Measurements from ENCODE around the gene RBMS1.

Gene RBMS1

GRCh38 chr2:160417745-160418397, 75.7 kb downstream of the RBMS1 start:
- TF ChIP-seq CTCF (IDR thresholded peaks at IDR 0.05; ENCODE audit: control insufficient read depth, extremely low read depth, insufficient read depth), result no peak
- no peak overlapping the region for H3K4me3 ChIP-seq (ENCODE audit: low read depth, low read length)
- no peak for DNase-seq (ENCODE audit: low read depth)

- DNase-seq (ENCODE audit: low read depth), result no peak
- H3K4me3 ChIP-seq (ENCODE audit: low read depth, low read length), result no peak overlapping the region
- TF ChIP-seq CTCF (IDR thresholded peaks at IDR 0.05; ENCODE audit: control insufficient read depth, extremely low read depth, insufficient read depth), result no peak
Observed at GRCh38 chr2:160415991-160416390, 77.6 kb downstream of the RBMS1 start.

DNA sequence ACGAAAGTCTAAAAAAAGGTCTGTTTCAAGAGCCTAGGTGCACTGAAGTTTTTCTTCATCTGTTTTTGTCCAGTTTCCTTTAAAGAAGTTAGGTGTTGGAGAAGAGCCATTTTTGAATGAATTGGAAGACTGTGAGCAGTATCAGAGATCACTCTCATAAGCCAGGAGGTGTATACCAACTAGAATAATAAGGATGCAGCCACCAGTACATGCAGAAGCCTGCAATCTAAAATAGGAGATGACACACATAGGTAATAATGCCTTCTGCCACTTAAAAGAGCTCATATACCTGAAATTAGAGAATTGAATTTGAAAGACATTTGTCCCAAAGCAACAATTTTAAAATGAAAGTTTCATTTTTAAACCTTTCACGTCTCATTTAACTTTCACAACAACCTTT, 81.7 kb downstream of the RBMS1 start:
- H3K4me3 ChIP-seq (ENCODE audit: low read depth, low read length), result no peak overlapping the region
- no peak for DNase-seq (ENCODE audit: low read depth)

DNA sequence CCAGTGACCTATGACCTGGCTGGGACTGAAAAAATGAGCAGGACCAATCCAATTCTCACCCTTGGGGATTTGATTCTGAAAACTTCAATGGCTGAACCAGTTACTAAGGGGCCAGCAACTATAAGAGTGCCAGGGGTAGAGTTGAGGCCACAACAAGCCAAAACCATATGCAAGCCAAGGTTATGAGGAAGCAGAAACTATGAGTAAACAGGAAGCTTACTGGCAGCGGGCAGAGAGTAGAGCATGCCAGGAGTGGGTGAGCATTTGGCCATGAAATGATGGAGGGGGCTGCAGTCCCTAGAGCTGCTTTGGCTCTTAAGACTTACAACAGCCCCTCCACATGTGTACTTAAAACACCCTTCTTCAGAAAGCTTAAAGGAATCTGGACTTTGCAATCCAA, 82.4 kb downstream of the RBMS1 start:
- no peak overlapping the region for H3K4me3 ChIP-seq (ENCODE audit: low read depth, low read length)
- TF ChIP-seq CTCF (IDR thresholded peaks at IDR 0.05; ENCODE audit: control insufficient read depth, extremely low read depth, insufficient read depth), result no peak
- DNase-seq (ENCODE audit: low read depth), result no peak

More for the DNA sequence above, 81.7 kb downstream of the RBMS1 start:
- TF ChIP-seq CTCF (IDR thresholded peaks at IDR 0.05; ENCODE audit: control insufficient read depth, extremely low read depth, insufficient read depth), result no peak

DNA sequence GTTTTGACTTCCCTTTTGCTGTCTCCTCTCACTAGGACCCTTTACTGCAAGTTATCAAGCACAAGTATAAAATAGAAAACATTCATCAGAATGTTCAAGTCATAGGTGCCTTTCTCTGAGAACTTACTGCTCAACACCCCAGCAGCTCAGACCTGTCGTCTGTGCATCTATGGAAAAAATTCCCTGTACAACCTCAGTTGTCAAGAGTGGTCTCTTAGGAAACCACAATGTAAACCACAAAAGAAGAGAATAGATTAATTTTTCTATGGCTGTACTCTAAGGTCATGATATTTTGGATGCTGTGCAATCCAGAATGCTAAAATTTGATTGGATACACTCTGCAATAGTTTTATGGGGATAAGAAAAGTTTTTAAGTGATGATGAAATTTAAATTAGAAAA, 84.1 kb downstream of the RBMS1 start:
- TF ChIP-seq CTCF (IDR thresholded peaks at IDR 0.05; ENCODE audit: control insufficient read depth, extremely low read depth, insufficient read depth), result no peak
- no peak for DNase-seq (ENCODE audit: low read depth)
- no peak overlapping the region for H3K4me3 ChIP-seq (ENCODE audit: low read depth, low read length)

DNA sequence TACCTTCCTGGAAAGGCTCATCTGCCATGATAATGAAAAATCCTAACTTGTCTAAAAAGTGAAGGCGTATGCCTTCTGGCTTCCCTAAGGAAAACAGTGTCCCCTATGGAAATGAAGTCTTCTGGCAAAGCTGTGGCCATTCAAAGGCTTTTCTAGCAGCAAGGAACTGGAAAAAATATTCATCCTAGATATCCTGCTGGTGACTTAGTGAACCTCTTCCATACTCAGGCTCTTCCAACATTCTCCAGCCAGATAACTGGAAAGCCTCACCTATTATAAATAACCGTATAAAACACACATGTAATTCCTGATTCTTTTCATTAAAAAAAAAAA, 84.7 kb downstream of the RBMS1 start:
- no peak overlapping the region for H3K4me3 ChIP-seq (ENCODE audit: low read depth, low read length)
- no peak for TF ChIP-seq CTCF (IDR thresholded peaks at IDR 0.05; ENCODE audit: control insufficient read depth, extremely low read depth, insufficient read depth)
- DNase-seq (ENCODE audit: low read depth), result no peak

All from LNCaP clone FGC (cell line).